SK-N-DZ (cell line): ENCODE measurements around the gene PABPN1L. TPM values are rescaled to one million over a fixed set of nuclear protein-coding genes. Genes with fewer than 3 reads are reported as not detected.

ENCODE experiments used
- DNase-seq: peaks from one replicate; pipeline ENCODE4 v3.0.0-alpha.2; 2015; ENCODE audit warnings: low spot score
- polyA plus RNA-seq, 2 experiments: library from polyadenylated mRNA; depleted of rRNA; stranded (reverse); fragments of >200 nt; gene quantifications; 2 replicates each; pipeline ENCODE4 v1.2.3, GENCODE V29; 2014

Gene PABPN1L
- polyA plus RNA-seq (2014; cell fraction: cytosol; rRNA removed), result not detected in 2 replicates
- 0.12 TPM in 1 of 2 replicates, not detected in the other for polyA plus RNA-seq (2014; cell fraction: nucleus; rRNA removed)

GRCh38 chr16:88866151-88866920 lies at the start of gene PABPN1L:
PABPN1L (minus strand) TSS chr16:88866660; CDS start chr16:88866606, 54 bp downstream.
- DNase-seq, result no peak

- no peak for DNase-seq
These were observed 49.3 kb upstream of the PABPN1L start for GRCh38 chr16:88915639-88916327.

GRCh38 chr16:88914750-88915368 lies 48.4 kb upstream of the PABPN1L start:
- DNase-seq, result no peak

GRCh38 chr16:88913870-88914269 lies 47.4 kb upstream of the PABPN1L start:
- DNase-seq, result no peak

GRCh38 chr16:88913001-88913612 lies 46.6 kb upstream of the PABPN1L start:
- DNase-seq, result no peak

- DNase-seq, result no peak
These were observed 46.1 kb upstream of the PABPN1L start for GRCh38 chr16:88912556-88912955.

GRCh38 chr16:88911946-88912310 lies 45.5 kb upstream of the PABPN1L start:
- no peak for DNase-seq

- DNase-seq, result no peak
These were observed 44.9 kb upstream of the PABPN1L start for GRCh38 chr16:88911136-88911945.

GRCh38 chr16:88910284-88911135 lies 44.0 kb upstream of the PABPN1L start:
- no peak for DNase-seq

GRCh38 chr16:88909431-88910210 lies 43.2 kb upstream of the PABPN1L start:
- no peak for DNase-seq

GRCh38 chr16:88908307-88908706 lies 41.8 kb upstream of the PABPN1L start:
- DNase-seq, result no peak

- no peak for DNase-seq
These were observed 41.3 kb upstream of the PABPN1L start for GRCh38 chr16:88907768-88908167.

- DNase-seq, result no peak
These were observed 40.2 kb upstream of the PABPN1L start for GRCh38 chr16:88906535-88907105.

GRCh38 chr16:88906020-88906419 lies 39.6 kb upstream of the PABPN1L start:
- DNase-seq, result no peak

- DNase-seq, result no peak
These were observed 39.1 kb upstream of the PABPN1L start for GRCh38 chr16:88905563-88905962.

- no peak for DNase-seq
These were observed 38.4 kb upstream of the PABPN1L start for GRCh38 chr16:88904676-88905365.

- DNase-seq, result no peak
These were observed 36.8 kb upstream of the PABPN1L start for GRCh38 chr16:88903267-88903666.

- DNase-seq, result no peak
These were observed 36.3 kb upstream of the PABPN1L start for GRCh38 chr16:88902744-88903143.
